NOMO-1 treated with dmso at 0.1 percent for 144 hours (cell line): ENCODE data around the gene IRX3.

Experiments
- DNase-seq: peaks from one replicate; lab custom pipeline; 2025; ENCODE audit not compliant: unreplicated experiment; lab: John Stamatoyannopoulos, UW

The IRX3 gene

GRCh38 chr16:54240271-54241129 is 46.1 kb downstream of the IRX3 start:
- DNase-seq: no peak

GRCh38 chr16:54239456-54239855 is 47.1 kb downstream of the IRX3 start:
- no peak for DNase-seq

- DNase-seq: no peak
Observed at GRCh38 chr16:54236773-54237172, 49.8 kb downstream of the IRX3 start.

- DNase-seq: no peak
Observed at GRCh38 chr16:54233615-54234014, 53.0 kb downstream of the IRX3 start.
